Right lobe of liver (tissue), 6 donors: ENCODE data around the gene PROKR2. TPM values are rescaled to one million over a fixed set of nuclear protein-coding genes. Genes with fewer than 3 reads are reported as not detected.

Experiments
- ATAC-seq, 4 donors: fragments of 200-7000 bp; cut with Tn5 transposase; one replicate each; pipeline ENCODE4 v1.9.1; 2020; ENCODE audit warnings: mild to moderate bottlenecking in 4 of 4, moderate library complexity in 4 of 4
- DNase-seq, 3 donors: peaks; one replicate each; pipeline ENCODE4 v3.0.0-alpha.2; 2020
- H3K27ac ChIP-seq, 3 donors: fragments of 200-600 bp; one replicate each; pipeline ENCODE4 v1.8.0; 2022
- H3K27me3 ChIP-seq, 2 donors: fragments of 200-600 bp; one replicate each; pipeline ENCODE4 v1.8.0; 2022
- H3K36me3 ChIP-seq, 4 donors: fragments of 200-600 bp; sonication (generic) in 1 of 4; one replicate each; pipeline versions ENCODE4 v1.5.1 to v1.8.0; 2017 to 2022; ENCODE audit warnings: control low read depth in 1 of 4
- H3K4me1 ChIP-seq, 4 donors: fragments of 200-600 bp; sonication (generic) in 1 of 4; one replicate each; pipeline versions ENCODE4 v1.5.1 to v1.8.0; 2017 to 2022; ENCODE audit warnings: control low read depth in 1 of 4
- H3K4me3 ChIP-seq, 3 donors: fragments of 200-600 bp; one replicate each; pipeline ENCODE4 v1.8.0; 2022
- H3K9me3 ChIP-seq, 4 donors: fragments of 200-600 bp; sonication (generic) in 1 of 4; one replicate each; pipeline versions ENCODE4 v1.5.1 to v1.8.0; 2017 to 2022; ENCODE audit warnings: control low read depth in 1 of 4
- CTCF ChIP-seq, 4 donors: fragments of 200-600 bp in 3 of 4; fragments of 450-650 bp in 1 of 4; IDR thresholded peaks; one replicate each; pipeline versions ENCODE4 v1.5.1 to v1.8.0; 2016 to 2022; ENCODE audit warnings: antibody characterized with exemption in 4 of 4, mild to moderate bottlenecking in 2 of 4
- POLR2A ChIP-seq: fragments of 450-650 bp; IDR thresholded peaks from one replicate; pipeline ENCODE4 v1.6.1; 2017; ENCODE audit warnings: antibody characterized with exemption, mild to moderate bottlenecking
- WGBS: methylation state at CpG from one replicate; pipeline ENCODE4 v1.1.6; 2018; ENCODE audit warnings: low coverage, low lambda C conversion rate; ENCODE audit not compliant: insufficient coverage; ENCODE audit errors: missing lambda C conversion rate; 5-methylcytosine and 5-hydroxymethylcytosine counted together
- intact Hi-C, 2 donors: fragments of 100-400 bp; cut with DNase I; formaldehyde crosslinking; loops; one replicate each; pipeline versions ENCODE4 v1.11.2 to v1.14.1; 2022
- small RNA-seq, 2 experiments: library from RNA; depleted of rRNA; stranded (forward); fragments of <200 nt; gene quantifications; one replicate each; pipeline ENCODE3, GENCODE V24; 2016
- total RNA-seq, 6 experiments: library from RNA; depleted of rRNA in 2 of 6; stranded (reverse); fragments of >200 nt in 2 of 6; fragmentation: NEBNext Ultra II Directional in 3 of 6; extraction: Animal tissue kit (Norgen Biotek cat#: 25700) in 3 of 6; gene quantifications; one replicate each; pipeline versions ENCODE4 v1.1.0 to v1.2.4, GENCODE V29; 2016 to 2023
- donor health status: DM: no; HTN: yes; CAD: no.
- donor health status: DM: no; HTN: no; CAD: no.
- donor health status: DM: no; HTN: no; CAD: no.
- donor health status: DM: no; HTN: yes; CAD: no.
- donor health status: DM: no; HTN: yes; CAD: no.

The PROKR2 gene
- total RNA-seq, 6 experiments from 2014 or later: not detected

- Histone ChIP-seq H3K4me1 (no peaks in the 10 kb centered on the region), H3K9me3 (no peaks in the 10 kb centered on the region), H3K27me3 (no peaks in the 10 kb centered on the region), H3K27ac (no peak overlapping the region), H3K36me3 (no peaks in the 10 kb centered on the region), H3K4me3 (no peak overlapping the region)
- ATAC-seq (no peak), DNase-seq (no peak)
- intact Hi-C loops: no loop called here
- no peak for TF ChIP-seq POLR2A
- 63% methylated on average over 5 of the region's 5 CpGs for WGBS
Measured at GRCh38 chr20:5270603-5271002, 46.2 kb downstream of the PROKR2 start.

GRCh38 chr20:5268449-5268848, 48.3 kb downstream of the PROKR2 start:
- TF ChIP-seq CTCF (IDR thresholded peaks at IDR 0.05): no peak
- no peak for TF ChIP-seq POLR2A
- Histone ChIP-seq H3K4me3 (no peak overlapping the region), H3K9me3 (no peaks in the 10 kb centered on the region), H3K27ac (no peak overlapping the region), H3K36me3 (no peaks in the 10 kb centered on the region), H3K27me3 (no peaks in the 10 kb centered on the region), H3K4me1 (no peaks in the 10 kb centered on the region)
- WGBS: 25% methylated on average over 3 of the region's 3 CpGs
- intact Hi-C loops: no loop called here
- ATAC-seq (no peak), DNase-seq (no peak)

GRCh38 chr20:5267092-5267491, 49.7 kb downstream of the PROKR2 start:
- H3K27ac ChIP-seq: no peak overlapping the region
- H3K27me3 ChIP-seq: no peaks in the 10 kb centered on the region
- intact Hi-C loops: no loop called here
- H3K36me3 ChIP-seq: no peaks in the 10 kb centered on the region
- WGBS: 21% methylated on average over 1 of the region's 1 CpG
- no peaks in the 10 kb centered on the region for H3K4me1 ChIP-seq
- no peak overlapping the region for H3K4me3 ChIP-seq
- no peak for DNase-seq
- TF ChIP-seq CTCF (IDR thresholded peaks at IDR 0.05) (no peak), POLR2A (no peak)
- no peak for ATAC-seq
- no peaks in the 10 kb centered on the region for H3K9me3 ChIP-seq

Small RNA genes lying within 50 kb of the gene (small RNA-seq; reads per million reads assigned to genes)
- 0 reads per million in 2 experiments for gene RNA5-8SP7

Other genes starting within 250 kb of the PROKR2 start
- 10 to 100 TPM; 60.5 to 88.1 (median 71.5) TPM for gene TMEM230, start 203.9 kb downstream of the PROKR2 start, total RNA-seq
- gene PCNA, start 197.0 kb downstream of the PROKR2 start, total RNA-seq: 10 to 100 TPM; 14.8 to 56.1 (median 16.1) TPM
- 10 to 100 TPM; 13.7 to 42.3 (median 31.6) TPM for gene CDS2, start 189.9 kb downstream of the PROKR2 start, total RNA-seq